T-cell (primary cell): Measurements from ENCODE around the gene COPS4. TPM values are rescaled to one million over a fixed set of nuclear protein-coding genes. Genes with fewer than 3 reads are reported as not detected.

Experiments
- ATAC-seq, 4 experiments: fragments of 200-7000 bp in 3 of 4; fragments of 150-1000 bp in 1 of 4; cut with Tn5 transposase; replicated peaks in 1 of 4; 1 replicate in 3 of 4; 2 replicates in 1 of 4; pipeline ENCODE4 v1.10.0; 2021; ENCODE audit warnings: moderate library complexity in 3 of 4, mild to moderate bottlenecking in 2 of 4, moderate number of reproducible peaks in 1 of 4
- CTCF ChIA-PET, 2 donors: fragments of 300-600 bp; sonication (Branson Sonifier 250); formaldehyde crosslinking; loops; one replicate each; lab custom pipeline; 2022; ENCODE audit warnings: antibody characterized with exemption in 2 of 2; lab: Charles Lee
- POLR2A ChIA-PET, 2 donors: fragments of 300-600 bp; sonication (Branson Sonifier 250); formaldehyde crosslinking; loops; one replicate each; lab custom pipeline; 2022; ENCODE audit warnings: antibody characterized with exemption in 2 of 2; lab: Charles Lee
- DNase-seq, 35 experiments: peaks; one replicate each; pipeline versions ENCODE4 v3.0.0 to v3.0.0-alpha.2; 2013 to 2023
- H3K27ac ChIP-seq: one replicate; pipeline ENCODE4 v1.5.1; 2013; ENCODE audit warnings: low read length
- H3K27me3 ChIP-seq, 2 experiments: replicated peaks in 1 of 2; 1 replicate in 1 of 2; 2 replicates in 1 of 2; pipeline versions ENCODE4 v1.6.1 to v1.7.0; 2013; ENCODE audit warnings: low read length in 1 of 2, mixed read lengths in 1 of 2; ENCODE audit not compliant: control insufficient read depth in 2 of 2, insufficient read depth in 2 of 2; ENCODE audit errors: extremely low read depth in 1 of 2
- H3K36me3 ChIP-seq, 2 donors: 1 replicate in 1 of 2; 2 replicates in 1 of 2; pipeline versions ENCODE4 v1.6.1 to v1.7.0; 2013; ENCODE audit warnings: low read length in 1 of 2; ENCODE audit not compliant: control insufficient read depth in 2 of 2, insufficient read depth in 1 of 2; ENCODE audit errors: extremely low read depth in 1 of 2
- H3K4me1 ChIP-seq, 2 experiments: 1 replicate in 1 of 2; 2 replicates in 1 of 2; pipeline versions ENCODE4 v1.6.1 to v1.7.0; 2013; ENCODE audit warnings: low read length in 2 of 2, mixed read lengths in 1 of 2; ENCODE audit not compliant: insufficient read depth in 2 of 2, control insufficient read depth in 1 of 2; ENCODE audit errors: extremely low read depth in 1 of 2
- H3K4me3 ChIP-seq, 2 donors: 1 replicate in 1 of 2; 2 replicates in 1 of 2; pipeline versions ENCODE4 v1.5.1 to v1.7.0; 2013; ENCODE audit warnings: mild to moderate bottlenecking in 2 of 2, low read length in 1 of 2, moderate library complexity in 1 of 2; ENCODE audit not compliant: control insufficient read depth in 1 of 2; ENCODE audit errors: extremely low read depth in 1 of 2
- H3K9me3 ChIP-seq: 2 replicates; pipeline ENCODE4 v1.7.0; 2013
- H3K27ac Mint-ChIP-seq, 2 donors: one replicate each; pipeline ENCODE4 v1.8.0; 2020 to 2021; ENCODE audit warnings: mild to moderate bottlenecking in 2 of 2, mixed read lengths in 2 of 2
- H3K27me3 Mint-ChIP-seq, 2 donors: one replicate each; pipeline ENCODE4 v1.8.0; 2021 to 2022; ENCODE audit warnings: mixed read lengths in 2 of 2
- H3K36me3 Mint-ChIP-seq: one replicate; pipeline ENCODE4 v1.8.0; 2021; ENCODE audit warnings: mixed read lengths
- H3K4me1 Mint-ChIP-seq, 3 donors: one replicate each; pipeline ENCODE4 v1.8.0; 2020 to 2022; ENCODE audit warnings: mixed read lengths in 3 of 3, mild to moderate bottlenecking in 1 of 3
- H3K4me3 Mint-ChIP-seq, 3 donors: one replicate each; pipeline ENCODE4 v1.8.0; 2020 to 2022; ENCODE audit warnings: mild to moderate bottlenecking in 3 of 3, mixed read lengths in 3 of 3, moderate library complexity in 3 of 3
- H3K9me3 Mint-ChIP-seq, 3 donors: one replicate each; pipeline ENCODE4 v1.8.0; 2020 to 2022; ENCODE audit warnings: mixed read lengths in 3 of 3
- WGBS: methylation state at CpG from one replicate; pipeline ENCODE4 v1.1.5; 2013; ENCODE audit warnings: missing lambda C conversion rate; ENCODE audit not compliant: insufficient coverage; 5-methylcytosine and 5-hydroxymethylcytosine counted together
- total RNA-seq, 35 experiments: library from RNA in 6 of 35; stranded (reverse) in 6 of 35; fragments of 120-200 nt in 1 of 35; gene quantifications; one replicate each; pipeline versions ENCODE4 v1.2.1 to v1.2.4 and lab custom pipeline; 2013 to 2026

Gene COPS4
- total RNA-seq, 5 donors from 2014 or later (not counting 1 experiment from before 2014, with no cell fraction given), result 19.9 to 28.3 (median 22.2) TPM

DNA sequence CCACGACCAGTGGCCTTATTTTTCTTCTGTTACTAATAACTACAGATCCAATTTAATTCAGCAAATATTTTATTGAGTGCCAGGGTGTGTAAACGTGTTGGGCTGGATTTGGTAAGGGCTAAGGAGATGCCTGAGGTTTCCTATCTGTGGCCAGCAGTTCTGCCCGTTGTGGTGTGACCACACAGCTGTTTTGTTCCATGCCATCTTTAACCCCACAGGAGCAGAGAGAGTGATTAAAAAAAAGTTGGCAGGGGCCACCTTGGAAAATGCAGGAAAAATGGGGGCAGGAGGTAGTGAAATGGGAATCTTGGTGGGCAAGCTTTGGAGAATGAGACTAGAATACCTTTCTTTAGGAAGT lies 78.4 kb downstream of the COPS4 start:
- CTCF ChIA-PET, result interaction anchor here (0.5 to 6.7 kb wide), 17 partner anchors 12 to 171 kb away, joined by 3 to 54 read pairs (median 5); partner anchors contain the start of gene COQ2 (in 1 of the 2)
- no peaks in the 10 kb centered on the region for H3K36me3 ChIP-seq
- no peaks in the 10 kb centered on the region for H3K27me3 ChIP-seq
- H3K9me3 ChIP-seq, result no peaks in the 10 kb centered on the region
- H3K27ac ChIP-seq, result peak overlapping the region; percentile 79
- peaks cover 26 to 37% of the 10 kb centered on the region in 2 experiments for H3K4me1 ChIP-seq
- Mint-ChIP-seq H3K27ac (peak overlapping the region; percentile 98 to 100), H3K4me3 (peak overlapping the region; percentile 97 to 98 (median 97)), H3K4me1 (peaks cover 46 to 56% (median 52%) of the 10 kb centered on the region in 3 donors), H3K9me3 (no peaks in the 10 kb centered on the region), H3K27me3 (no peaks in the 10 kb centered on the region), H3K36me3 (peaks cover 18% of the 10 kb centered on the region)
- peak in 2 of 35 experiments; percentile 21 to 24 for DNase-seq
- ATAC-seq, result no peak
- no CpG with 5 or more reads among the region's 3 CpGs for WGBS
- POLR2A ChIA-PET, result interaction anchor here (0.5 to 1.2 kb wide), 9 partner anchors 11 to 137 kb away, joined by 4 to 9 read pairs (median 5); no protein-coding TSS in a partner anchor
- H3K4me3 ChIP-seq, result peak overlapping the region; percentile 62 to 92

DNA sequence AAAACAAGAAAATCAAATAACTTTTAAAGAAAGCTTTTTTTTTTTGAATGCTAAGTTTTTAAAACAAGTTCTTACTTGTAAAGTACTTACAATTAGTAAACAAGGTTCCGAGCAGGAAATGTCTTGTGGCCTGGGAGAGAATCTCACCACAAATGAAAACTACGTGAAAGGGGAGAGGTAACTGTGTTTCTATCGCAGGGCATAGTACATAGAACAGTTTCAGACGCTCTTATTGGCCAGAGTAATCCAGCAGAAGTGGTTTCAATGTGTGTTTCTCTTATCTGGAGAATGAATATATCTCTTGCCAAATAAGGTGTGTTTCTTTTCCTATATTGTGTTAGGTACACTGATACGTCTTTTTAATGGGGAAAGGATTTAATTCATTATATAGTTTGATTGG lies 79.6 kb downstream of the COPS4 start, which contains the start of gene PLAC8:
Gene PLAC8 (minus strand): TSS at position 154 of the 400 bp plus-strand sequence. CDS start 6,808 bp downstream, outside the sequence.
- H3K9me3 Mint-ChIP-seq, result no peaks in the 10 kb centered on the region
- WGBS, result 0% methylated on average over 2 of the region's 5 CpGs
- Histone ChIP-seq H3K27ac (peak within 1 kb of the TSS; percentile 79), H3K4me3 (peak within 1 kb of the TSS; percentile 62 to 92), H3K4me1 (peaks cover 18 to 26% of the 10 kb centered on the region in 2 experiments), H3K9me3 (no peaks in the 10 kb centered on the region), H3K36me3 (no peaks in the 10 kb centered on the region), H3K27me3 (no peaks in the 10 kb centered on the region)
- POLR2A ChIA-PET, result interaction anchor here (0.5 to 1.7 kb wide), 14 partner anchors 9 to 1601 kb away, joined by 3 to 17 read pairs (median 4); no protein-coding TSS in a partner anchor
- peak within 1 kb of the TSS; percentile 98 to 100 for H3K27ac Mint-ChIP-seq
- H3K27me3 Mint-ChIP-seq, result no peaks in the 10 kb centered on the region
- CTCF ChIA-PET, result interaction anchor here (0.6 to 6.7 kb wide), 14 partner anchors 9 to 650 kb away, joined by 3 to 54 read pairs (median 4); no protein-coding TSS in a partner anchor
- H3K4me3 Mint-ChIP-seq, result peak within 1 kb of the TSS; percentile 97 to 98 (median 97)
- ATAC-seq, result peak; percentile 63 to 79 (median 70)
- H3K4me1 Mint-ChIP-seq, result peaks cover 41 to 53% (median 52%) of the 10 kb centered on the region in 3 donors
- peak in 31 of 35 experiments; percentile 15 to 84 (median 46) for DNase-seq
- H3K36me3 Mint-ChIP-seq, result peaks cover 10% of the 10 kb centered on the region

DNA sequence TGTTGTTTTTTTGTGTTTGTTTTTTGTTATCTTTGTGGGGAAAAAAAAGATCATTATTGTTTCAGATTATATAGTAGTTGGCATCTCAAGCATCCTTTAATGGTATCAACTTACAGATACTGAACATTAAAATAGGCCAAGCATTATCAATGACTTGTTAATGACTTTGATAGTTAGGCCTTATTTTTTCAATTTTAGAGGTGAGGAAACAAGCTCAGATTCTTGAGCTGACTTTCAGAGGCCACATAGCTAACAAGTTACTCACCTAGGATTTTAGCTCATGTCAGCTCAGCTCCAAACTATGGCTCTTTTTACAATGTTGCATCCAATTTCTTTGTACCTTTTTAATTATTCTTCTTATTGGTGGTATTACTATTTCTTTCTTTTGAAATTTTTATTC lies 80.0 kb downstream of the COPS4 start:
- peaks cover 18 to 25% of the 10 kb centered on the region in 2 experiments for H3K4me1 ChIP-seq
- Mint-ChIP-seq H3K27ac (peak overlapping the region; percentile 94 to 98), H3K9me3 (no peaks in the 10 kb centered on the region), H3K27me3 (no peaks in the 10 kb centered on the region), H3K36me3 (peaks cover 10% of the 10 kb centered on the region), H3K4me3 (peak overlapping the region; percentile 97 to 98 (median 97)), H3K4me1 (peaks cover 41 to 55% (median 52%) of the 10 kb centered on the region in 3 donors)
- H3K9me3 ChIP-seq, result no peaks in the 10 kb centered on the region
- H3K27me3 ChIP-seq, result no peaks in the 10 kb centered on the region
- peak overlapping the region; percentile 79 for H3K27ac ChIP-seq
- H3K36me3 ChIP-seq, result no peaks in the 10 kb centered on the region
- POLR2A ChIA-PET, result interaction anchor here (0.5 to 1.7 kb wide), 10 partner anchors 8 to 103 kb away, joined by 3 to 17 read pairs (median 3); no protein-coding TSS in a partner anchor
- ATAC-seq, result no peak
- CTCF ChIA-PET, result interaction anchor here (0.8 to 6.7 kb wide), 13 partner anchors 8 to 168 kb away, joined by 3 to 54 read pairs (median 5); no protein-coding TSS in a partner anchor
- DNase-seq, result peak in 1 of 35 experiments; percentile 19
- H3K4me3 ChIP-seq, result peak overlapping the region in 1 of 2 donors; percentile 62

DNA sequence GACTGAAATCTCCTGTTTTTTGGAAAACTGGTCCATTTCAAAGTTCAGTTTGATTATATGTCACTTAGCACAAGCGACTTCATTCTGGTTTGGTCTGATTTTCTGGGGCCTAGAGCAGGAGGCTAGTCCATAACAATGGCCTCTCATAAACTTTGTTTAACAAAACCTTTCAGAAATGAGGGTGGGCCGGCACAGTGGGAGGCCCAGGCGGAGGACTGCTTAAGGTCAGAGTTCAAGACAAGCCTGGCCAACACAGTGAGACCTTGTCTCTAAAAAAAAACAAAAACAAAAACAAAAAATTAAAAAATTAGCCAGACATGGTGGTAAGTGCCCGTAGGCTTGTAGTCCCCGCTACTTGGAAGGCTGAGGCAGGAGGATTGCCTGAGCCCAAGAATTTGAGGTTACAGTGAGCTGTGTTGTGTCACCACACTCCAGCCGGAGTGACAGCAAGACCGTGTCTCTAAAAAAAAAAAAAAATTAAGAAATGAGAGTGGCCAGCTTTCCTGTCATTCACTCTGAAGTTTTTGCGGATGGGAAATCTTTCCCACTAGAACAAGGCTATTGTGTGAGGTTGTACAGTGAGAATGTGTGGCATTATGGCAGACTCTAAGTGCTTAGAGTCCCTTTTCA lies 80.8 kb downstream of the COPS4 start:
- DNase-seq (no peak), ATAC-seq (no peak)
- Mint-ChIP-seq H3K9me3 (no peaks in the 10 kb centered on the region), H3K36me3 (peaks cover 5% of the 10 kb centered on the region), H3K4me3 (peak overlapping the region in 1 of 3 donors; percentile 97), H3K27ac (peak overlapping the region; percentile 94 to 98), H3K27me3 (no peaks in the 10 kb centered on the region), H3K4me1 (peaks cover 35 to 52% (median 50%) of the 10 kb centered on the region in 3 donors)
- Histone ChIP-seq H3K27ac (peak overlapping the region; percentile 79), H3K4me3 (no peak overlapping the region), H3K27me3 (no peaks in the 10 kb centered on the region), H3K9me3 (no peaks in the 10 kb centered on the region), H3K4me1 (peaks cover 15 to 19% of the 10 kb centered on the region in 2 experiments), H3K36me3 (no peaks in the 10 kb centered on the region)
- WGBS, result 95% methylated on average over 2 of the region's 8 CpGs
- CTCF ChIA-PET, result interaction anchor here (0.5 to 6.7 kb wide), 9 partner anchors 10 to 275 kb away, joined by 3 to 54 read pairs (median 3); no protein-coding TSS in a partner anchor
- POLR2A ChIA-PET, result interaction anchor here (0.6 to 1.7 kb wide), 4 partner anchors 10 to 387 kb away, joined by 3 to 17 read pairs (median 4); no protein-coding TSS in a partner anchor

DNA sequence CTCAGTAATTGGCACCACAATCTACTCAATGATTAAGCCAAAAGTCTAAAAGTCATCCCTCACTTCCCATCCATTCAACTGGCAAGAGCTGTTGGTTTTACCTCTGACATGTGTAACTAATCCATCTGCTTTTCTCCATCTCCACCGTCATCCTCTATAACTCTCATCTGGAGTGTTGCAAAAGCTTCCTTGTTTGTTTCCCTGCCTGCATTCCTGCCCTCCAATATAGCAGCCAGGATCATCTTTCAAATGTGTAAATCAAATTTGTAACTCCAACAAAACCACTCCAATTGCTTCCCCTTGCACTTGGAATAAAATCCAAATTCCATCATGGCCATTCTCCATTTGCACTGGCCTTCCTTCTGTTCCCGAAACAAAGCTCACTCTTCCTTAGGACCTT lies 83.9 kb downstream of the COPS4 start:
- no peak overlapping the region for H3K4me3 ChIP-seq
- ChIA-PET CTCF (interaction anchor here in 1 of 2 donors (0.7 to 1.1 kb wide), 2 partner anchors 9 to 14 kb away, joined by 3 read pairs; no protein-coding TSS in a partner anchor), POLR2A (interaction anchor here (0.7 kb wide), 2 partner anchors 162 to 322 kb away, joined by 4 to 6 read pairs; no protein-coding TSS in a partner anchor)
- ATAC-seq (no peak), DNase-seq (no peak)
- H3K4me3 Mint-ChIP-seq, result no peak overlapping the region
- WGBS, result 100% methylated on average over 2 of the region's 2 CpGs
- H3K4me1 Mint-ChIP-seq, result peaks cover 22 to 33% (median 29%) of the 10 kb centered on the region in 3 donors
- H3K36me3 ChIP-seq, result no peaks in the 10 kb centered on the region
- no peak overlapping the region for H3K27ac ChIP-seq
- H3K9me3 ChIP-seq, result no peaks in the 10 kb centered on the region
- no peak overlapping the region for H3K27ac Mint-ChIP-seq
- no peaks in the 10 kb centered on the region for H3K36me3 Mint-ChIP-seq
- peaks cover 0 to 3% (median 0%) of the 10 kb centered on the region in 3 donors for H3K9me3 Mint-ChIP-seq
- H3K4me1 ChIP-seq, result peaks cover 9 to 10% of the 10 kb centered on the region in 2 experiments
- no peaks in the 10 kb centered on the region for H3K27me3 ChIP-seq
- H3K27me3 Mint-ChIP-seq, result no peaks in the 10 kb centered on the region

DNA sequence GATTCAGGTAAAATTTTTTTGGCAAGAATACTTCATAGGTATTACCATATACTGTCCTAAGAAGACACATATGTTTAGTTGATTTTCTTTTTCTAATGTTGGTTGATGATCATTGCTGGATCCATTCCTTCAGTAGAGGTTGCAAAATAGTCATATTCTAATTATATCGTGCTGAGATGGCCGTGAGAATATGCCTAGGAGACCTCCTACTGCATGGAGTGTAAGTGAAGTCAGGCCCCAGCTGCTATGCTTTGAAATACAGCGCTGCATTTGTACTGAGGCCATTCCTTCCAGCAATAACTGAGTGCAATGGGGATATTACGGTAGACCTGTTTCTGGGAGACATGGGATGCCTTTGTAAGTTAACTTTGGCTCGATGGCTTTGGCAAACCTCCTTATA lies 86.3 kb downstream of the COPS4 start:
- POLR2A ChIA-PET, result no interaction called here
- DNase-seq, result no peak

More for the DNA sequence above, 86.3 kb downstream of the COPS4 start:
- H3K4me3 Mint-ChIP-seq, result no peak overlapping the region
- no peaks in the 10 kb centered on the region for H3K36me3 Mint-ChIP-seq
- H3K27me3 Mint-ChIP-seq, result no peaks in the 10 kb centered on the region
- H3K9me3 Mint-ChIP-seq, result peaks cover 0 to 3% (median 0%) of the 10 kb centered on the region in 3 donors
- Histone ChIP-seq H3K9me3 (no peaks in the 10 kb centered on the region), H3K27me3 (no peaks in the 10 kb centered on the region), H3K27ac (no peak overlapping the region), H3K4me3 (no peak overlapping the region), H3K36me3 (no peaks in the 10 kb centered on the region), H3K4me1 (peaks cover 4 to 16% of the 10 kb centered on the region in 2 experiments)
- H3K27ac Mint-ChIP-seq, result no peak overlapping the region
- 100% methylated on average over 3 of the region's 5 CpGs for WGBS
- H3K4me1 Mint-ChIP-seq, result peaks cover 15 to 31% (median 24%) of the 10 kb centered on the region in 3 donors
- ATAC-seq, result no peak
- CTCF ChIA-PET, result interaction anchor here in 1 of 2 donors (0.6 kb wide), 1 partner anchor 44 kb away, joined by 3 read pairs; no protein-coding TSS in a partner anchor
